Sigmoid colon (tissue), 4 donors: ENCODE data around the gene C5orf15.

ENCODE experiments used
- CTCF ChIP-seq, 4 experiments: fragments of 450-650 bp in 3 of 4; fragments of 200-600 bp in 1 of 4; IDR thresholded peaks; one replicate each; pipeline ENCODE4 v1.5.1; 2016 to 2019; ENCODE audit warnings: antibody characterized with exemption in 4 of 4, mild to moderate bottlenecking in 3 of 4, moderate library complexity in 2 of 4
- EP300 ChIP-seq, 4 donors: sonication (generic); formaldehyde crosslinking; IDR thresholded peaks; one replicate each; pipeline ENCODE4 v1.6.1; 2017; ENCODE audit warnings: antibody characterized with exemption in 4 of 4
- POLR2A ChIP-seq, 2 donors: fragments of 450-650 bp; IDR thresholded peaks; one replicate each; pipeline ENCODE4 v1.6.1; 2016; ENCODE audit warnings: antibody characterized with exemption in 2 of 2, mild to moderate bottlenecking in 2 of 2, moderate library complexity in 2 of 2
- POLR2AphosphoS5 ChIP-seq, 4 donors: sonication (generic); formaldehyde crosslinking; IDR thresholded peaks; one replicate each; pipeline ENCODE4 v1.6.1; 2017; ENCODE audit warnings: antibody characterized with exemption in 4 of 4

- no peak for TF ChIP-seq CTCF (IDR thresholded peaks at IDR 0.05)
- TF ChIP-seq EP300 (IDR thresholded peaks at IDR 0.05), result no peak
- TF ChIP-seq POLR2A (IDR thresholded peaks at IDR 0.05), result no peak
- TF ChIP-seq POLR2AphosphoS5 (IDR thresholded peaks at IDR 0.05), result no peak
Measured at GRCh38 chr5:133970325-133970909, 2.0 kb upstream of the C5orf15 start.
